ENCODE results near the gene KCNQ5. TPM values are rescaled to one million over a fixed set of nuclear protein-coding genes. Genes with fewer than 3 reads are reported as not detected.

The KCNQ5 gene
- total RNA-seq, 1 experiment from 2014 or later, result 2.0 TPM

DNA sequence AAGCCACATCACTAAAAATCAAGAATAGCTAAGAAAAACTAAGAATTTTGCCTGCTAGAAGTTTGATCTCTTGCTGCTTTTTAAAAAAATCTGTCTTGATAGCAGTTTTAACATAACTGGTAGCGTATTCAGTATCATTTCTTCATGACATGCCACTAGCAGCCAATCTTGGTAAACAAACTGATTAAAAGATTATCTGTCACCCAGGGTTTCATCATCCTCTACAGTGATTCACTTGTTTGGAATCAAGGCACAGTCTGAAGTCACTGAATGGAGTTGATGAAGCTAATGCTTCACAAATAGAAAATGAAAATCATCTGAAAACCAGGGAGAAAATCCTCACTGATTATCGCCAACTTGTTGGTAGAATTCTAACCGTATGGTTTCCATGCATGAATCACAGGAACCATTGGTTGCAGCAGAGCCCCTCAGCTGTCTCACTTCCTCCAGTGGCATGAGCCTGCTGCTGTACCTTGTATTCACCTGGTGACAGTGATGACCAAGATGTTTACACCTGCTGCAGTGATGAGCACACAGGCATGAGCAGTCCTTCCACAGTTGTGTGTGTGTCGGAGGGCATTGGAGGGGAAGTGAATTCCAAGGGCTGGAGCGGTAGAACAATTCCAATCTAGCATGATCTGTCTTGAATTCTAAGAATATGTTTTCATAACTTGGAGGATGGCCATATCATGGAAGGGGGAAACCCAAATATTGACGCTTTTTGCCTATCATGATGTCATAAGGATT lies 328.4 kb downstream of the KCNQ5 start:
- ATAC-seq (no peak), DNase-seq (ENCODE audit: low spot score) (no peak)
- no peaks in the 10 kb centered on the region for H3K27me3 Mint-ChIP-seq (ENCODE audit: low read depth)
- ChIA-PET CTCF (no interaction called here), POLR2A (interaction anchor here (0.6 kb wide), 1 partner anchor 1109 kb away, joined by 3 read pairs; no protein-coding TSS in a partner anchor)
- no peaks in the 10 kb centered on the region for H3K36me3 Mint-ChIP-seq
- H3K4me3 Mint-ChIP-seq, result no peak overlapping the region
- no peak overlapping the region for H3K27ac Mint-ChIP-seq
- H3K9me3 Mint-ChIP-seq, result no peaks in the 10 kb centered on the region
- TF ChIP-seq CBFB (CRISPR knock-in tag; IDR thresholded peaks at IDR 0.05; ENCODE audit: low read depth), result no peak
- TF ChIP-seq, protein P1, sequence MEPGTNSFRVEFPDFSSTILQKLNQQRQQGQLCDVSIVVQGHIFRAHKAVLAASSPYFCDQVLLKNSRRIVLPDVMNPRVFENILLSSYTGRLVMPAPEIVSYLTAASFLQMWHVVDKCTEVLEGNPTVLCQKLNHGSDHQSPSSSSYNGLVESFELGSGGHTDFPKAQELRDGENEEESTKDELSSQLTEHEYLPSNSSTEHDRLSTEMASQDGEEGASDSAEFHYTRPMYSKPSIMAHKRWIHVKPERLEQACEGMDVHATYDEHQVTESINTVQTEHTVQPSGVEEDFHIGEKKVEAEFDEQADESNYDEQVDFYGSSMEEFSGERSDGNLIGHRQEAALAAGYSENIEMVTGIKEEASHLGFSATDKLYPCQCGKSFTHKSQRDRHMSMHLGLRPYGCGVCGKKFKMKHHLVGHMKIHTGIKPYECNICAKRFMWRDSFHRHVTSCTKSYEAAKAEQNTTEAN (CRISPR knock-in tag; IDR thresholded peaks at IDR 0.05), result no peak
- TF ChIP-seq, protein P2, sequence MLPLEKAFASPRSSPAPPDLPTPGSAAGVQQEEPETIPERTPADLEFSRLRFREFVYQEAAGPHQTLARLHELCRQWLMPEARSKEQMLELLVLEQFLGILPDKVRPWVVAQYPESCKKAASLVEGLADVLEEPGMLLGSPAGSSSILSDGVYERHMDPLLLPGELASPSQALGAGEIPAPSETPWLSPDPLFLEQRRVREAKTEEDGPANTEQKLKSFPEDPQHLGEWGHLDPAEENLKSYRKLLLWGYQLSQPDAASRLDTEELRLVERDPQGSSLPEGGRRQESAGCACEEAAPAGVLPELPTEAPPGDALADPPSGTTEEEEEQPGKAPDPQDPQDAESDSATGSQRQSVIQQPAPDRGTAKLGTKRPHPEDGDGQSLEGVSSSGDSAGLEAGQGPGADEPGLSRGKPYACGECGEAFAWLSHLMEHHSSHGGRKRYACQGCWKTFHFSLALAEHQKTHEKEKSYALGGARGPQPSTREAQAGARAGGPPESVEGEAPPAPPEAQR (CRISPR knock-in tag; IDR thresholded peaks at IDR 0.05), result no peak
- TF ChIP-seq CREM (CRISPR knock-in tag; IDR thresholded peaks at IDR 0.05), result no peak
- no peak for TF ChIP-seq NFYB (CRISPR knock-in tag; conservative IDR thresholded peaks at IDR 0.05; ENCODE audit: low read depth)
- TF ChIP-seq, protein P3, sequence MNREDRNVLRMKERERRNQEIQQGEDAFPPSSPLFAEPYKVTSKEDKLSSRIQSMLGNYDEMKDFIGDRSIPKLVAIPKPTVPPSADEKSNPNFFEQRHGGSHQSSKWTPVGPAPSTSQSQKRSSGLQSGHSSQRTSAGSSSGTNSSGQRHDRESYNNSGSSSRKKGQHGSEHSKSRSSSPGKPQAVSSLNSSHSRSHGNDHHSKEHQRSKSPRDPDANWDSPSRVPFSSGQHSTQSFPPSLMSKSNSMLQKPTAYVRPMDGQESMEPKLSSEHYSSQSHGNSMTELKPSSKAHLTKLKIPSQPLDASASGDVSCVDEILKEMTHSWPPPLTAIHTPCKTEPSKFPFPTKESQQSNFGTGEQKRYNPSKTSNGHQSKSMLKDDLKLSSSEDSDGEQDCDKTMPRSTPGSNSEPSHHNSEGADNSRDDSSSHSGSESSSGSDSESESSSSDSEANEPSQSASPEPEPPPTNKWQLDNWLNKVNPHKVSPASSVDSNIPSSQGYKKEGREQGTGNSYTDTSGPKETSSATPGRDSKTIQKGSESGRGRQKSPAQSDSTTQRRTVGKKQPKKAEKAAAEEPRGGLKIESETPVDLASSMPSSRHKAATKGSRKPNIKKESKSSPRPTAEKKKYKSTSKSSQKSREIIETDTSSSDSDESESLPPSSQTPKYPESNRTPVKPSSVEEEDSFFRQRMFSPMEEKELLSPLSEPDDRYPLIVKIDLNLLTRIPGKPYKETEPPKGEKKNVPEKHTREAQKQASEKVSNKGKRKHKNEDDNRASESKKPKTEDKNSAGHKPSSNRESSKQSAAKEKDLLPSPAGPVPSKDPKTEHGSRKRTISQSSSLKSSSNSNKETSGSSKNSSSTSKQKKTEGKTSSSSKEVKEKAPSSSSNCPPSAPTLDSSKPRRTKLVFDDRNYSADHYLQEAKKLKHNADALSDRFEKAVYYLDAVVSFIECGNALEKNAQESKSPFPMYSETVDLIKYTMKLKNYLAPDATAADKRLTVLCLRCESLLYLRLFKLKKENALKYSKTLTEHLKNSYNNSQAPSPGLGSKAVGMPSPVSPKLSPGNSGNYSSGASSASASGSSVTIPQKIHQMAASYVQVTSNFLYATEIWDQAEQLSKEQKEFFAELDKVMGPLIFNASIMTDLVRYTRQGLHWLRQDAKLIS (CRISPR knock-in tag; IDR thresholded peaks at IDR 0.05; ENCODE audit: borderline replicate concordance), result no peak
- TF ChIP-seq TP53 (CRISPR knock-in tag; IDR thresholded peaks at IDR 0.05), result no peak
- no peak for TF ChIP-seq OVOL2 (CRISPR knock-in tag; IDR thresholded peaks at IDR 0.05; ENCODE audit: borderline replicate concordance)
- no peak for TF ChIP-seq SP1 (CRISPR knock-in tag; conservative IDR thresholded peaks at IDR 0.05)
- no peak for TF ChIP-seq NR2C2 (CRISPR knock-in tag; IDR thresholded peaks at IDR 0.05)
- no peak for TF ChIP-seq ZNF138 (CRISPR knock-in tag; conservative IDR thresholded peaks at IDR 0.05)
- TF ChIP-seq, protein P4, sequence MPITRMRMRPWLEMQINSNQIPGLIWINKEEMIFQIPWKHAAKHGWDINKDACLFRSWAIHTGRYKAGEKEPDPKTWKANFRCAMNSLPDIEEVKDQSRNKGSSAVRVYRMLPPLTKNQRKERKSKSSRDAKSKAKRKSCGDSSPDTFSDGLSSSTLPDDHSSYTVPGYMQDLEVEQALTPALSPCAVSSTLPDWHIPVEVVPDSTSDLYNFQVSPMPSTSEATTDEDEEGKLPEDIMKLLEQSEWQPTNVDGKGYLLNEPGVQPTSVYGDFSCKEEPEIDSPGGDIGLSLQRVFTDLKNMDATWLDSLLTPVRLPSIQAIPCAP (CRISPR knock-in tag; IDR thresholded peaks at IDR 0.05), result no peak
- no peak for TF ChIP-seq GTF2I (CRISPR knock-in tag; conservative IDR thresholded peaks at IDR 0.05)
- peaks cover 14% of the 10 kb centered on the region for H3K4me1 Mint-ChIP-seq

DNA sequence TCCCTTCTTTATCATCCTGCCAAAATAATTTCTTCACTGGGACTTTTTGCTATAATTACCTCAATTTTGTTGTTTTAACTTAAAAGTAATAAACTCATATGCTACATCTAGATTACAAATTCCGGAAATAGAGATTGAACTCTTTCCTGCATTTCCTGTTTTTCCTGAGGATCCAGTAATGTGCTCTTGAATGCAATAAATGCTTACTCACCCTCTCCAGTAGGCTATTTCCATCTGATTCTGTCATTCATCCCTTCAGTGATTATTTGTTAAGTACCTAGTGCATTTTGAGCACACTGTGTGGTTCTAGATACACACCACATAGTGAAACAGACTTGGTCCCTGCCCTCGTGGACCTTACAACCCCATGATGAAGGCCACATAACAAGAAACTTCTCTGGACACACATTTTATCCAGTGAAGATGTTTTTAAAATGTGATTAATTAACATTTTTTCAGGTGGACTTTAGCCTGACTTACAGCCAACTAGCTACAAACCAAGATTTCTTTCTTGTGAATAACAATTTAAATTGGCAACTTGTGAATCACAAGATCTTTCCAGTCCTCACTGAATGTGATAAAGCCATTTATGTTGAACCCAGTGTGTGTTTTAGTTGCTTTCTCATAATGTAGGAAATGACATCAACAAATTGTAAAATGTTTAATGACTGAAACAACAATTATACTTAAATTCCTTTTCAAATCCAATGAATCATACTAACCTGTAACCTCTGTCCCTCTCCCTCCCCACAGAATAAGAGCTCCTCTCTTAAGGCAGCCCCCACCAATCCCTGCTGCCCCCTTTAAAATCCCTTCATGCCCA lies 331.2 kb downstream of the KCNQ5 start:
- H3K4me1 Mint-ChIP-seq, result peaks cover 23% of the 10 kb centered on the region
- H3K27ac Mint-ChIP-seq, result no peak overlapping the region
- no peak overlapping the region for H3K4me3 Mint-ChIP-seq
- ATAC-seq, result no peak
- no peaks in the 10 kb centered on the region for H3K27me3 Mint-ChIP-seq (ENCODE audit: low read depth)
- no peaks in the 10 kb centered on the region for H3K36me3 Mint-ChIP-seq
- POLR2A ChIA-PET, result no interaction called here
- no peak for DNase-seq (ENCODE audit: low spot score)
- H3K9me3 Mint-ChIP-seq, result no peaks in the 10 kb centered on the region
- CTCF ChIA-PET, result no interaction called here
- TF ChIP-seq ZNF219 (CRISPR knock-in tag; IDR thresholded peaks at IDR 0.05; ENCODE audit: borderline replicate concordance) (no peak), ZNF671 (CRISPR knock-in tag; IDR thresholded peaks at IDR 0.05) (no peak), GRHL2 (CRISPR knock-in tag; IDR thresholded peaks at IDR 0.05; ENCODE audit: insufficient replicate concordance, severe bottlenecking) (no peak)
- TF ChIP-seq, protein P5, sequence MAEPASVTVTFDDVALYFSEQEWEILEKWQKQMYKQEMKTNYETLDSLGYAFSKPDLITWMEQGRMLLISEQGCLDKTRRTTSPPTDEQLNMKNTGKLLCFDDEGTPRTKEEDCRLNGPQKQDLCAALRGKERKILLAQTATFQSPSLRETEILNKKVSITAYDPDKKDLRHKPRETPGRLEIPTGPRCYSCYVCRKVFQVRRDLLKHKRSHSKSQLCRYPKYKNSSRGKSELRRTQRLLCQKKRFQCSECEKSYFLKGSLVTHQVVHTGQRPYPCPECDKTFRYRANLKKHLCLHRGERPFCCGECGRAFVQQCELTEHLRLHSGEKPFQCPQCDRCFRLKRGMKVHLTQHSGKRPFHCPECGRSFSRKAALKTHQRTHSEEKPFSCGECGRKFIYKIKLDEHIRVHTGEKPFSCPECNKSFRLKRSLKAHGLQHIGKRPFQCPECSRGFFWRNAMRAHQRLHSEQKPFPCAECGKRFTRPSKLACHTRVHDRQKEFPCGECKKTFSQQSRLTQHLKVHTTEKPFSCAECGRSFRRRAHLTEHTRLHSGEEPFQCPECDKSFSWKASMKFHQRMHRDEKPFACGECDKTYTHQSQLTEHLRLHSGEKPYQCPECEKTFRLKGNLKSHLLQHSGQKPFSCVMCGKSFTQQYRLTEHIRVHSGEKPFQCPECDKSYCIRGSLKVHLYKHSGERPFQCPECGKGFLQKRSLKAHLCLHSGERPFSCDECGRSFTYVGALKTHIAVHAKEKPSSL (CRISPR knock-in tag; conservative IDR thresholded peaks at IDR 0.05), result no peak
- TF ChIP-seq, protein P6, sequence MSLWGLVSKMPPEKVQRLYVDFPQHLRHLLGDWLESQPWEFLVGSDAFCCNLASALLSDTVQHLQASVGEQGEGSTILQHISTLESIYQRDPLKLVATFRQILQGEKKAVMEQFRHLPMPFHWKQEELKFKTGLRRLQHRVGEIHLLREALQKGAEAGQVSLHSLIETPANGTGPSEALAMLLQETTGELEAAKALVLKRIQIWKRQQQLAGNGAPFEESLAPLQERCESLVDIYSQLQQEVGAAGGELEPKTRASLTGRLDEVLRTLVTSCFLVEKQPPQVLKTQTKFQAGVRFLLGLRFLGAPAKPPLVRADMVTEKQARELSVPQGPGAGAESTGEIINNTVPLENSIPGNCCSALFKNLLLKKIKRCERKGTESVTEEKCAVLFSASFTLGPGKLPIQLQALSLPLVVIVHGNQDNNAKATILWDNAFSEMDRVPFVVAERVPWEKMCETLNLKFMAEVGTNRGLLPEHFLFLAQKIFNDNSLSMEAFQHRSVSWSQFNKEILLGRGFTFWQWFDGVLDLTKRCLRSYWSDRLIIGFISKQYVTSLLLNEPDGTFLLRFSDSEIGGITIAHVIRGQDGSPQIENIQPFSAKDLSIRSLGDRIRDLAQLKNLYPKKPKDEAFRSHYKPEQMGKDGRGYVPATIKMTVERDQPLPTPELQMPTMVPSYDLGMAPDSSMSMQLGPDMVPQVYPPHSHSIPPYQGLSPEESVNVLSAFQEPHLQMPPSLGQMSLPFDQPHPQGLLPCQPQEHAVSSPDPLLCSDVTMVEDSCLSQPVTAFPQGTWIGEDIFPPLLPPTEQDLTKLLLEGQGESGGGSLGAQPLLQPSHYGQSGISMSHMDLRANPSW (CRISPR knock-in tag; conservative IDR thresholded peaks at IDR 0.05; ENCODE audit: low read depth), result no peak
- TF ChIP-seq, protein P7, sequence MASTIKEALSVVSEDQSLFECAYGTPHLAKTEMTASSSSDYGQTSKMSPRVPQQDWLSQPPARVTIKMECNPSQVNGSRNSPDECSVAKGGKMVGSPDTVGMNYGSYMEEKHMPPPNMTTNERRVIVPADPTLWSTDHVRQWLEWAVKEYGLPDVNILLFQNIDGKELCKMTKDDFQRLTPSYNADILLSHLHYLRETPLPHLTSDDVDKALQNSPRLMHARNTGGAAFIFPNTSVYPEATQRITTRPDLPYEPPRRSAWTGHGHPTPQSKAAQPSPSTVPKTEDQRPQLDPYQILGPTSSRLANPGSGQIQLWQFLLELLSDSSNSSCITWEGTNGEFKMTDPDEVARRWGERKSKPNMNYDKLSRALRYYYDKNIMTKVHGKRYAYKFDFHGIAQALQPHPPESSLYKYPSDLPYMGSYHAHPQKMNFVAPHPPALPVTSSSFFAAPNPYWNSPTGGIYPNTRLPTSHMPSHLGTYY (CRISPR knock-in tag; IDR thresholded peaks at IDR 0.05), result no peak

Data from WTC11 (cell line).